SK-N-SH (cell line): Measurements from ENCODE around the gene NIT2.

Experiments used
- ELF1 ChIP-seq: IDR thresholded peaks from 2 replicates; pipeline ENCODE4 v1.4.0; 2012
- EP300 ChIP-seq, 2 experiments: IDR thresholded peaks; 2 replicates each; pipeline versions ENCODE4 v1.4.0 to v1.6.1; 2012; ENCODE audit warnings: borderline replicate concordance in 1 of 2, low read depth in 1 of 2, low read length in 1 of 2
- FOXJ3 ChIP-seq: sonication (generic); formaldehyde crosslinking; IDR thresholded peaks from 2 replicates; pipeline ENCODE4 v1.5.1; 2020; ENCODE audit warnings: mild to moderate bottlenecking, missing genetic modification reagents
- GABPA ChIP-seq: IDR thresholded peaks from 2 replicates; pipeline ENCODE4 v1.4.0; 2012; ENCODE audit warnings: low read depth, mild to moderate bottlenecking
- JUND ChIP-seq: IDR thresholded peaks from 2 replicates; pipeline ENCODE4 v1.4.0; 2012
- MEF2A ChIP-seq: IDR thresholded peaks from 2 replicates; pipeline ENCODE4 v1.4.0; 2012; ENCODE audit warnings: low read depth, borderline replicate concordance
- POLR2AphosphoS5 ChIP-seq: IDR thresholded peaks from 2 replicates; pipeline ENCODE4 v1.6.1; 2012; ENCODE audit warnings: low read depth, low read length
- RAD21 ChIP-seq: IDR thresholded peaks from 2 replicates; pipeline ENCODE4 v1.6.1; 2012; ENCODE audit warnings: mild to moderate bottlenecking, low read length
- TEAD4 ChIP-seq: IDR thresholded peaks from 2 replicates; pipeline ENCODE4 v1.4.0; 2012; ENCODE audit warnings: mild to moderate bottlenecking, borderline replicate concordance; ENCODE audit not compliant: insufficient read depth
- TF ChIP-seq, protein P1 (sequence below): fragments of 200-600 bp; sonication (generic); IDR thresholded peaks from 2 replicates; pipeline ENCODE4 v1.6.1; 2017; ENCODE audit warnings: antibody characterized with exemption, mild to moderate bottlenecking, moderate library complexity
- TF ChIP-seq, protein P2 (sequence below): IDR thresholded peaks from 2 replicates; pipeline ENCODE4 v1.6.1; 2012; ENCODE audit warnings: mild to moderate bottlenecking, low read depth, low read length, moderate library complexity

DNA sequence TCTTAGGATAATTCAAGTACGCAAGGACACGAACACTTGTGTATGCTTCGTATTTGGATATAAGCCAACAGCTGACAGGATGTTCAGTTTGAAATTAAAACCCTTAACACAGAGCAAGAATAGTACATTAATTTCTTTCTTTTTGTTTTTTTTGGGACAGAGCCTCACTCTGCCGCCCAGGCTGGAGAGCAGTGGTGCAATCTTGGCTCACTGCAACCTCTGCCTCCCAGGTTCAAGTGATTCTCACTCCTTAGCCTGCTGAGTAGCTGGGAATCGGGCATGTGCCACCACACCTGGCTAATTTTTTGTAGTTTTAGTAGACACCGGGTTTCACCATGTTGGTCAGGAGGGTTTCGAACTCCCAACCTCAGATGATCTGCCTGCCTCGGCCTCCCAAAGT lies 33.9 kb downstream of the NIT2 start:
- no peak for TF ChIP-seq TEAD4
- TF ChIP-seq, protein P1, sequence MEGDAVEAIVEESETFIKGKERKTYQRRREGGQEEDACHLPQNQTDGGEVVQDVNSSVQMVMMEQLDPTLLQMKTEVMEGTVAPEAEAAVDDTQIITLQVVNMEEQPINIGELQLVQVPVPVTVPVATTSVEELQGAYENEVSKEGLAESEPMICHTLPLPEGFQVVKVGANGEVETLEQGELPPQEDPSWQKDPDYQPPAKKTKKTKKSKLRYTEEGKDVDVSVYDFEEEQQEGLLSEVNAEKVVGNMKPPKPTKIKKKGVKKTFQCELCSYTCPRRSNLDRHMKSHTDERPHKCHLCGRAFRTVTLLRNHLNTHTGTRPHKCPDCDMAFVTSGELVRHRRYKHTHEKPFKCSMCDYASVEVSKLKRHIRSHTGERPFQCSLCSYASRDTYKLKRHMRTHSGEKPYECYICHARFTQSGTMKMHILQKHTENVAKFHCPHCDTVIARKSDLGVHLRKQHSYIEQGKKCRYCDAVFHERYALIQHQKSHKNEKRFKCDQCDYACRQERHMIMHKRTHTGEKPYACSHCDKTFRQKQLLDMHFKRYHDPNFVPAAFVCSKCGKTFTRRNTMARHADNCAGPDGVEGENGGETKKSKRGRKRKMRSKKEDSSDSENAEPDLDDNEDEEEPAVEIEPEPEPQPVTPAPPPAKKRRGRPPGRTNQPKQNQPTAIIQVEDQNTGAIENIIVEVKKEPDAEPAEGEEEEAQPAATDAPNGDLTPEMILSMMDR: no peak
- TF ChIP-seq POLR2AphosphoS5: no peak
- TF ChIP-seq, protein P2, sequence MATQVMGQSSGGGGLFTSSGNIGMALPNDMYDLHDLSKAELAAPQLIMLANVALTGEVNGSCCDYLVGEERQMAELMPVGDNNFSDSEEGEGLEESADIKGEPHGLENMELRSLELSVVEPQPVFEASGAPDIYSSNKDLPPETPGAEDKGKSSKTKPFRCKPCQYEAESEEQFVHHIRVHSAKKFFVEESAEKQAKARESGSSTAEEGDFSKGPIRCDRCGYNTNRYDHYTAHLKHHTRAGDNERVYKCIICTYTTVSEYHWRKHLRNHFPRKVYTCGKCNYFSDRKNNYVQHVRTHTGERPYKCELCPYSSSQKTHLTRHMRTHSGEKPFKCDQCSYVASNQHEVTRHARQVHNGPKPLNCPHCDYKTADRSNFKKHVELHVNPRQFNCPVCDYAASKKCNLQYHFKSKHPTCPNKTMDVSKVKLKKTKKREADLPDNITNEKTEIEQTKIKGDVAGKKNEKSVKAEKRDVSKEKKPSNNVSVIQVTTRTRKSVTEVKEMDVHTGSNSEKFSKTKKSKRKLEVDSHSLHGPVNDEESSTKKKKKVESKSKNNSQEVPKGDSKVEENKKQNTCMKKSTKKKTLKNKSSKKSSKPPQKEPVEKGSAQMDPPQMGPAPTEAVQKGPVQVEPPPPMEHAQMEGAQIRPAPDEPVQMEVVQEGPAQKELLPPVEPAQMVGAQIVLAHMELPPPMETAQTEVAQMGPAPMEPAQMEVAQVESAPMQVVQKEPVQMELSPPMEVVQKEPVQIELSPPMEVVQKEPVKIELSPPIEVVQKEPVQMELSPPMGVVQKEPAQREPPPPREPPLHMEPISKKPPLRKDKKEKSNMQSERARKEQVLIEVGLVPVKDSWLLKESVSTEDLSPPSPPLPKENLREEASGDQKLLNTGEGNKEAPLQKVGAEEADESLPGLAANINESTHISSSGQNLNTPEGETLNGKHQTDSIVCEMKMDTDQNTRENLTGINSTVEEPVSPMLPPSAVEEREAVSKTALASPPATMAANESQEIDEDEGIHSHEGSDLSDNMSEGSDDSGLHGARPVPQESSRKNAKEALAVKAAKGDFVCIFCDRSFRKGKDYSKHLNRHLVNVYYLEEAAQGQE: no peak
- no peak for TF ChIP-seq FOXJ3
- no peak for TF ChIP-seq GABPA
- no peak for TF ChIP-seq EP300 (IDR thresholded peaks at IDR 0.05; ENCODE audit: borderline replicate concordance in 1 of 2, low read depth in 1 of 2, low read length in 1 of 2)
- TF ChIP-seq JUND: no peak
- TF ChIP-seq ELF1: no peak
- TF ChIP-seq RAD21: no peak
- TF ChIP-seq MEF2A: no peak
